Epithelial cell of proximal tubule (primary cell): ENCODE results near the gene ADGRA1. TPM values are rescaled to one million over a fixed set of nuclear protein-coding genes. Genes with fewer than 3 reads are reported as not detected.

Source experiments
- DNase-seq: peaks from one replicate; pipeline ENCODE4 v3.0.0-alpha.2; 2011; ENCODE audit warnings: low read depth
- H3K4me3 ChIP-seq: 2 replicates; pipeline ENCODE4 v1.5.1; 2011; ENCODE audit warnings: low read depth, mild to moderate bottlenecking, low read length
- CTCF ChIP-seq: conservative IDR thresholded peaks from 2 replicates; pipeline ENCODE4 v1.5.1; 2012; ENCODE audit warnings: low read depth, mild to moderate bottlenecking, low read length
- total RNA-seq: library from RNA; depleted of rRNA; stranded (reverse); fragments of >200 nt; gene quantifications from 2 replicates; pipeline ENCODE4 v1.2.3, GENCODE V29; 2015

ADGRA1 gene
- total RNA-seq, 1 donor from 2014 or later: not detected

- DNase-seq: no peak
- no peak for TF ChIP-seq CTCF
- H3K4me3 ChIP-seq: no peak overlapping the region
These were observed 88.8 kb downstream of the ADGRA1 start for GRCh38 chr10:133176546-133176945.

GRCh38 chr10:133177380-133178157 lies 89.8 kb downstream of the ADGRA1 start:
- no peak overlapping the region for H3K4me3 ChIP-seq
- DNase-seq: no peak
- no peak for TF ChIP-seq CTCF

- no peak for TF ChIP-seq CTCF
- DNase-seq: no peak
- H3K4me3 ChIP-seq: no peak overlapping the region
These were observed 90.8 kb downstream of the ADGRA1 start for GRCh38 chr10:133178357-133179127.

- H3K4me3 ChIP-seq: no peak overlapping the region
- no peak for TF ChIP-seq CTCF
- no peak for DNase-seq
These were observed 91.4 kb downstream of the ADGRA1 start for GRCh38 chr10:133179128-133179520.

GRCh38 chr10:133179651-133180050 lies 91.9 kb downstream of the ADGRA1 start:
- no peak overlapping the region for H3K4me3 ChIP-seq
- TF ChIP-seq CTCF: no peak
- DNase-seq: no peak

GRCh38 chr10:133180192-133180964 lies 92.7 kb downstream of the ADGRA1 start:
- no peak for DNase-seq
- no peak for TF ChIP-seq CTCF
- H3K4me3 ChIP-seq: no peak overlapping the region
